AG09319 (cell line): Measurements from ENCODE around the gene POLR2A.

ENCODE experiments used
- DNase-seq: peaks from one replicate; pipeline ENCODE4 v3.0.0-alpha.2; 2010; ENCODE audit warnings: low read depth; ENCODE audit errors: extremely low read depth
- CTCF ChIP-seq: IDR thresholded peaks from 2 replicates; pipeline ENCODE4 v1.5.1; 2011; ENCODE audit warnings: low read depth, mild to moderate bottlenecking, inconsistent platforms, low read length, moderate library complexity

Gene POLR2A

DNA sequence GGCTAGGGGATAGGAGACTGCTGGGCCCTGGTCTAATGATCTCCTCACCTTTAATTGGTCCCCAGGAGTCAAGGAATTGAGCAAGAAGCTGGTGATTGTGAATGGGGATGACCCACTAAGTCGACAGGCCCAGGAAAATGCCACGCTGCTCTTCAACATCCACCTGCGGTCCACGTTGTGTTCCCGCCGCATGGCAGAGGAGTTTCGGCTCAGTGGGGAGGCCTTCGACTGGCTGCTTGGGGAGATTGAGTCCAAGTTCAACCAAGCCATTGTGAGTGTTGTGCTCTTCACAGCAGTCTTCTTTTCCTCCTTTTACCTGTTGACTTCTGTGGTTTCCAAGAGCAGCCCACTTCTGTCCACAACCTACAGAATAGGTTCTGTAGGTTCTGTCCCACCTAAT, 19.4 kb downstream of the POLR2A start:
- no peak for DNase-seq
- TF ChIP-seq CTCF, result no peak

DNA sequence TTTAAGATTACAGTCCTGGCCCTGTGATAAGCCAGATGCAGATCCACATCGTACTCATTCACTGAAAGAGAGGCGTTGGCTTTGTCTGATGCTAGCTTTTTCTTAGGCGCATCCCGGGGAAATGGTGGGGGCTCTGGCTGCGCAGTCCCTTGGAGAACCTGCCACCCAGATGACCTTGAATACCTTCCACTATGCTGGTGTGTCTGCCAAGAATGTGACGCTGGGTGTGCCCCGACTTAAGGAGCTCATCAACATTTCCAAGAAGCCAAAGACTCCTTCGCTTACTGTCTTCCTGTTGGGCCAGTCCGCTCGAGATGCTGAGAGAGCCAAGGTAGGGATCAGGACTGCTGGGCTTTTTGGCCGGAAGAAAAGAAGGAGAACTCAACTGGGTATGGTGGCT, 24.0 kb downstream of the POLR2A start:
- TF ChIP-seq CTCF, result no peak
- DNase-seq, result no peak

- DNase-seq, result no peak
- TF ChIP-seq CTCF, result no peak
Measured at GRCh38 chr17:7508846-7509245, 24.7 kb downstream of the POLR2A start.

DNA sequence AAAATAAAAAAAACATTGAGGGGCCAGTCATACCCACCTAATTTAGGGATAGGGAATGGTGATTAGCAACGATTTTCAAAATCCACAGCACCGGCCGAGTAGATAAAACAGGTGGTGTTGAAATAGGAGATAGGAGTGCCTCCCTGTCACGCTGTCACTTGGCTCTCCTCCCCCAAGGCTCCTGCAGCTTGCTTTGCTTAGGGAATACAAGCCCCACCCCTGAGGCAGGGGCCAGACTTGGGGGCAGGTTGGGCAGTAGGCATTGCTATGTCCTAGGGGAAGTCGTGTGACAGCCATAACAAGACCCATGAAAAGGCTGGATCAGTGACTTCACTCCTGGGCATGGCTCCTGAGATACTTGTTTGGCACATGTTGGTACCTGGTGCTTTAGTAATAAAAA, 25.8 kb downstream of the POLR2A start:
- no peak for DNase-seq

GRCh38 chr17:7511108-7511507, 26.9 kb downstream of the POLR2A start:
- DNase-seq, result no peak
- TF ChIP-seq CTCF, result no peak

More for the DNA sequence above, 25.8 kb downstream of the POLR2A start:
- TF ChIP-seq CTCF, result no peak

- DNase-seq, result no peak
- no peak for TF ChIP-seq CTCF
Measured at GRCh38 chr17:7512105-7512504, 27.9 kb downstream of the POLR2A start.

- DNase-seq, result no peak
- no peak for TF ChIP-seq CTCF
Measured at GRCh38 chr17:7512824-7513540, 28.8 kb downstream of the POLR2A start.
